BJ (cell line): ENCODE measurements around the gene MYCBPAP. TPM values are rescaled to one million over a fixed set of nuclear protein-coding genes. Genes with fewer than 3 reads are reported as not detected.

Source experiments
- CTCF ChIA-PET: fragments of 350-600 bp; formaldehyde crosslinking; extraction: SDS; loops from one replicate; lab custom pipeline; 2021; ENCODE audit warnings: antibody characterized with exemption, inconsistent platforms; lab: Yijun Ruan, JAX
- POLR2A ChIA-PET: fragments of 300-600 bp; sonication (Branson Sonifier 250); formaldehyde crosslinking; extraction: SDS; loops from one replicate; lab custom pipeline; 2021; ENCODE audit warnings: antibody characterized with exemption; lab: Charles Lee
- DNase-seq: peaks from one replicate; pipeline ENCODE4 v3.0.0-alpha.2; 2011; ENCODE audit warnings: low read depth
- H3K27me3 ChIP-seq: 2 replicates; pipeline ENCODE4 v1.6.0; 2011; ENCODE audit warnings: low read length; ENCODE audit not compliant: control insufficient read depth, insufficient read depth
- H3K36me3 ChIP-seq: 2 replicates; pipeline ENCODE4 v1.5.1; 2011; ENCODE audit warnings: low read length; ENCODE audit not compliant: control insufficient read depth, insufficient read depth
- H3K4me3 ChIP-seq: 2 replicates; pipeline ENCODE4 v1.5.1; 2011; ENCODE audit warnings: low read depth, mild to moderate bottlenecking, control low read depth, low read length
- CTCF ChIP-seq: IDR thresholded peaks from 2 replicates; pipeline ENCODE4 v1.5.1; 2011; ENCODE audit warnings: low read depth, mild to moderate bottlenecking, control low read depth, inconsistent platforms, low read length, moderate library complexity; ENCODE audit not compliant: insufficient read depth
- polyA plus RNA-seq: library from polyadenylated mRNA; depleted of rRNA; stranded (reverse); fragments of >200 nt; gene quantifications from 2 replicates; pipeline ENCODE4 v1.2.3, GENCODE V29; 2011

MYCBPAP gene
- polyA plus RNA-seq, 1 experiment: 0.67 TPM

- Histone ChIP-seq H3K36me3 (no peaks in the 10 kb centered on the region), H3K4me3 (no peak overlapping the region), H3K27me3 (no peaks in the 10 kb centered on the region)
- DNase-seq: no peak
- ChIA-PET CTCF (interaction anchor here (0.9 to 1.3 kb wide), 4 partner anchors 8 to 54 kb away, joined by 3 to 6 read pairs (median 3); no protein-coding TSS in a partner anchor), POLR2A (no interaction called here)
- no peak for TF ChIP-seq CTCF
Observed at GRCh38 chr17:50495918-50496317, 12.3 kb upstream of the MYCBPAP start.

GRCh38 chr17:50498021-50498874 is 10.0 kb upstream of the MYCBPAP start:
- Histone ChIP-seq H3K36me3 (no peaks in the 10 kb centered on the region), H3K27me3 (no peaks in the 10 kb centered on the region), H3K4me3 (no peak overlapping the region)
- no peak for DNase-seq
- ChIA-PET CTCF (interaction anchor here (1.2 kb wide), 1 partner anchor 19 kb away, joined by 4 read pairs; no protein-coding TSS in a partner anchor), POLR2A (no interaction called here)
- TF ChIP-seq CTCF: no peak

GRCh38 chr17:50499270-50499669 is 9.0 kb upstream of the MYCBPAP start:
- POLR2A ChIA-PET: no interaction called here
- CTCF ChIA-PET: no interaction called here
- no peak overlapping the region for H3K4me3 ChIP-seq
- TF ChIP-seq CTCF: no peak
- no peak for DNase-seq
- no peaks in the 10 kb centered on the region for H3K27me3 ChIP-seq
- no peaks in the 10 kb centered on the region for H3K36me3 ChIP-seq

GRCh38 chr17:50499721-50500120 is 8.5 kb upstream of the MYCBPAP start:
- Histone ChIP-seq H3K27me3 (no peaks in the 10 kb centered on the region), H3K36me3 (no peaks in the 10 kb centered on the region), H3K4me3 (no peak overlapping the region)
- no peak for TF ChIP-seq CTCF
- DNase-seq: no peak
- CTCF ChIA-PET: no interaction called here
- POLR2A ChIA-PET: no interaction called here

- ChIA-PET CTCF (interaction anchor here (0.8 to 3.2 kb wide), 11 partner anchors 9 to 110 kb away, joined by 3 to 22 read pairs (median 5); partner anchors contain the start of genes LRRC59 and RSAD1), POLR2A (no interaction called here)
- peak; percentile 49 for TF ChIP-seq CTCF
- no peak for DNase-seq
- no peaks in the 10 kb centered on the region for H3K27me3 ChIP-seq
- H3K4me3 ChIP-seq: no peak overlapping the region
- H3K36me3 ChIP-seq: no peaks in the 10 kb centered on the region
Observed at GRCh38 chr17:50501054-50501453, 7.2 kb upstream of the MYCBPAP start.
